Measurements from ENCODE around the gene MARVELD2.
"Not testable (repeated sequence)": the region's sequence is repeated elsewhere in the genome, so short reads cannot be mapped to it uniquely, and the experiment has no call there.

MARVELD2 gene

GRCh38 chr5:69414885-69415583 is at the start of gene MARVELD2:
Gene MARVELD2 (plus strand): TSS chr5:69415116. CDS start chr5:69419386, 4,270 bp downstream.
- peak; percentile 94 for DNase-seq (ENCODE audit: low read depth)
- TF ChIP-seq, protein P1, sequence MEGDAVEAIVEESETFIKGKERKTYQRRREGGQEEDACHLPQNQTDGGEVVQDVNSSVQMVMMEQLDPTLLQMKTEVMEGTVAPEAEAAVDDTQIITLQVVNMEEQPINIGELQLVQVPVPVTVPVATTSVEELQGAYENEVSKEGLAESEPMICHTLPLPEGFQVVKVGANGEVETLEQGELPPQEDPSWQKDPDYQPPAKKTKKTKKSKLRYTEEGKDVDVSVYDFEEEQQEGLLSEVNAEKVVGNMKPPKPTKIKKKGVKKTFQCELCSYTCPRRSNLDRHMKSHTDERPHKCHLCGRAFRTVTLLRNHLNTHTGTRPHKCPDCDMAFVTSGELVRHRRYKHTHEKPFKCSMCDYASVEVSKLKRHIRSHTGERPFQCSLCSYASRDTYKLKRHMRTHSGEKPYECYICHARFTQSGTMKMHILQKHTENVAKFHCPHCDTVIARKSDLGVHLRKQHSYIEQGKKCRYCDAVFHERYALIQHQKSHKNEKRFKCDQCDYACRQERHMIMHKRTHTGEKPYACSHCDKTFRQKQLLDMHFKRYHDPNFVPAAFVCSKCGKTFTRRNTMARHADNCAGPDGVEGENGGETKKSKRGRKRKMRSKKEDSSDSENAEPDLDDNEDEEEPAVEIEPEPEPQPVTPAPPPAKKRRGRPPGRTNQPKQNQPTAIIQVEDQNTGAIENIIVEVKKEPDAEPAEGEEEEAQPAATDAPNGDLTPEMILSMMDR (IDR thresholded peaks at IDR 0.05; ENCODE audit: insufficient read depth, low read depth, low read length, missing control alignments), result peak; percentile 53
- peak within 1 kb of the TSS; percentile 82 for H3K4me3 ChIP-seq (ENCODE audit: low read length)

GRCh38 chr5:69367697-69368279 is 47.1 kb upstream of the MARVELD2 start:
- peak overlapping the region; percentile 96 for H3K4me3 ChIP-seq (ENCODE audit: low read length)
- DNase-seq (ENCODE audit: low read depth), result no peak
- TF ChIP-seq, protein P1 (IDR thresholded peaks at IDR 0.05; ENCODE audit: insufficient read depth, low read depth, low read length, missing control alignments), result no peak

DNA sequence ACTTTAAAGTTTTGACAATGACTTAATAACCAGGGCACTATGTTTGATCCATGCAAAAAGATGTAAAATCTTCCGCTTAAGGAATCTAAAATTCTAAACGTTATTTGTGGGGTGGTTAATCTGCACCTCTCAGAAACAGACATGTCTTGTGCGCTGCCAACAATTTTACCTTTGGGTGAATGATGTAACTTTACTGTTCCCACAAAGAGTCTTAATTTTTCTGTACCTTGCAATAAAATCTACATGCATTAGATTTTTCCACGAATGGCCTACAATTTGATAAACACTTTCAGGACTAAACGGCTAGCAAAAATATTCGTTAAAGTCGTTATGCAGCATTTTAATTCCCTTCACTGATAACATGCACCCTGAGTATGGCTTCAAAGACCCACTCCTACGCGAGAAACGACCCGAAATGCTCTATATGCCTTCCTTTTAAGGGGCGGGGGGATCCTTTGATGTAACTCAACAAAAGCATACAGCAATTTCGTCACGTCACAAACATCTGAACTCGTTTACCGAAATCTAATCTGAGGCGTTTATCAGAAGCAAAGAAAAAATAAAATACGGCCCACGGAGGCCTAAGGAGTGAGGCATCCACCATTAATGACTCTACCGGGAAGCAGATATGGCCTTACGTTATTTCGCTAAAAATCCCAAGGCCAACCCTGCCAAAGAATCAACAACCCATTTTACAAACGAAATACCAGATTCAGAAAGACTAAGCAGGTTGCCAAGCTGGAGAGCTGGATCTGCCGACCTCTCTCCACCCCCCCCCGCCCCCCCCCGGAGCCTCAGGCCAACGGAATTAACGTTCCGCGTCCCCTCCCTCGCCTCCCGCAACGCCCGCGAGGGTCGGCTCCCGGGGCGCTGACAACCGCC is 46.2 kb upstream of the MARVELD2 start:
- H3K4me3 ChIP-seq (ENCODE audit: low read length), result peak overlapping the region; percentile 96
- no peak for DNase-seq (ENCODE audit: low read depth)
- TF ChIP-seq, protein P1 (IDR thresholded peaks at IDR 0.05; ENCODE audit: insufficient read depth, low read depth, low read length, missing control alignments), result no peak

GRCh38 chr5:69369340-69370121 is 45.4 kb upstream of the MARVELD2 start, which contains the start of the genes AK6, RAD17 and TAF9:
Gene AK6 (minus strand): TSS chr5:69369520. CDS start chr5:69369490, 30 bp downstream.
Gene RAD17 (plus strand): TSS chr5:69369818. CDS start chr5:69372209, 2,391 bp downstream.
Gene TAF9 (minus strand): TSS chr5:69369520. CDS start chr5:69365737, 3,783 bp downstream.
- peak within 1 kb of the TSS; percentile 96 for H3K4me3 ChIP-seq (ENCODE audit: low read length)
- TF ChIP-seq, protein P1 (IDR thresholded peaks at IDR 0.05; ENCODE audit: insufficient read depth, low read depth, low read length, missing control alignments), result no peak
- DNase-seq (ENCODE audit: low read depth), result peak; percentile 92

DNA sequence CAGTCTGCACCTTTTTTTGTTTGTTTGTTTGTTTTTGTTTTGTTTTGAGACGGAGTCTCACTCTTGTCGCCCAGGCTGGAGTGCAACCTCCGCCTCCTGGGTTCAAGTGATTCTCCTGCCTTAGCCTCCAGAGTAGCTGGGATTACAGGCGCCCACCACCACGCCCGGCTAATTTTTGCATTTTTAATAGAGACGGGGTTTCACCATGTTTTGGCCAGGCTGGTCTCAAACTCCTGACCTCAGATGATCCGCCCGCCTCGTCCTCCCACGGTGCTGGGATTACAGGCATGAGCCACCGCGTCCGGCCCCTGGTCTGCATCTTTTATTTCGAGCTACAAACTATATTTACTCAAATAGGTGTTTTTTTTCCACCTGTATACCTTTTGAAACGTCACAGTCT is 44.6 kb upstream of the MARVELD2 start:
- not testable (repeated sequence) for DNase-seq (ENCODE audit: low read depth)
- peak overlapping the region; percentile 96 for H3K4me3 ChIP-seq (ENCODE audit: low read length)

DNA sequence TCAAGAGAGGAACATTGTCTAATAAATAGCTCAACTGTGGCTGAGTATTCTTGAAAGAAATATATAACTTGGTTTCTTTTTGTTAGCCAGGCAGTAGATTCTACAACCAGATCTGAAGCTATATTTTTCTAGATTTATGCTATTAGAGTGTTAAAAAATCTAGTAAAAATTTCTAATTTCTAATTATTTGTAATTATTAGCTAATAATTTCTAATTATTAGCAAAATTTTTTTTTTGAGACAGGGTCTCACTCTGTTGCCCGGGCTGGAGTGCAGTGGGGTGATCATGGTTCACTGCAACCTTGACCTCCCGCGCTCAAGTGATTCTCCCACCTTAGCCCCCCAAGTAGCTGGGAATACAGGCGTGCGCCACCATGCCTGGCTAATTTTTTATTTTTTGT is 42.5 kb upstream of the MARVELD2 start:
- no peak for DNase-seq (ENCODE audit: low read depth)
- TF ChIP-seq, protein P1 (IDR thresholded peaks at IDR 0.05; ENCODE audit: insufficient read depth, low read depth, low read length, missing control alignments), result no peak
- H3K4me3 ChIP-seq (ENCODE audit: low read length), result no peak overlapping the region
